Fibroblast of lung (primary cell): ENCODE data around the gene DERL3. TPM values are rescaled to one million over a fixed set of nuclear protein-coding genes. Genes with fewer than 3 reads are reported as not detected.

Source experiments
- DNase-seq, 2 donors: peaks; one replicate each; pipeline versions ENCODE4 v3.0.0 to v3.0.0-alpha.2; 2010; ENCODE audit warnings: low read depth in 2 of 2
- H2AFZ ChIP-seq: 2 replicates; pipeline ENCODE4 v1.5.1; 2012; ENCODE audit warnings: low read length, control low read depth, inconsistent platforms
- H3K27ac ChIP-seq: 2 replicates; pipeline ENCODE4 v1.5.1; 2011; ENCODE audit warnings: low read length, control low read depth; ENCODE audit not compliant: insufficient read depth
- H3K27me3 ChIP-seq: 2 replicates; pipeline ENCODE4 v1.5.1; 2011; ENCODE audit warnings: mild to moderate bottlenecking, low read length; ENCODE audit not compliant: control insufficient read depth, insufficient read depth
- H3K36me3 ChIP-seq: 2 replicates; pipeline ENCODE4 v1.5.1; 2011; ENCODE audit warnings: low read length; ENCODE audit not compliant: control insufficient read depth, insufficient read depth
- H3K4me1 ChIP-seq: 2 replicates; pipeline ENCODE4 v1.5.1; 2011; ENCODE audit warnings: low read length; ENCODE audit not compliant: control insufficient read depth, insufficient read depth; ENCODE audit errors: extremely low read depth
- H3K4me2 ChIP-seq: 2 replicates; pipeline ENCODE4 v1.5.1; 2011; ENCODE audit warnings: low read length, control low read depth; ENCODE audit not compliant: insufficient read depth; ENCODE audit errors: extremely low read depth
- H3K4me3 ChIP-seq, 4 experiments: fragments of 200-600 bp in 1 of 4; sonication (generic) in 1 of 4; replicated peaks in 1 of 4; 2 replicates each; pipeline ENCODE4 v1.5.1; 2011 to 2016; ENCODE audit warnings: low read length in 4 of 4, low read depth in 3 of 4, mild to moderate bottlenecking in 3 of 4, control low read depth in 2 of 4, inconsistent platforms in 1 of 4, mixed read lengths in 1 of 4; ENCODE audit not compliant: insufficient read depth in 1 of 4; ENCODE audit errors: control extremely low read depth in 1 of 4
- H3K79me2 ChIP-seq: 2 replicates; pipeline ENCODE4 v1.5.1; 2012; ENCODE audit warnings: mild to moderate bottlenecking, low read length, inconsistent platforms; ENCODE audit not compliant: control insufficient read depth, insufficient read depth
- H3K9ac ChIP-seq: 2 replicates; pipeline ENCODE4 v1.5.1; 2011; ENCODE audit warnings: mild to moderate bottlenecking, low read length, control low read depth; ENCODE audit not compliant: insufficient read depth
- H3K9me3 ChIP-seq: 2 replicates; pipeline ENCODE4 v1.5.1; 2012; ENCODE audit warnings: low read depth, low read length; ENCODE audit not compliant: control insufficient read depth, insufficient read depth
- H4K20me1 ChIP-seq: 2 replicates; pipeline ENCODE4 v1.5.1; 2011; ENCODE audit warnings: low read length; ENCODE audit not compliant: control insufficient read depth, insufficient read depth; ENCODE audit errors: extremely low read depth
- EZH2 ChIP-seq: IDR thresholded peaks from 2 replicates; pipeline ENCODE4 v1.5.1; 2012; ENCODE audit warnings: low read length, control low read depth, mild to moderate bottlenecking; ENCODE audit errors: missing control alignments
- polyA plus RNA-seq, 2 donors: library from polyadenylated mRNA; depleted of rRNA in 1 of 2; stranded (reverse) in 1 of 2; unstranded in 1 of 2; fragments of >200 nt; gene quantifications; 2 replicates each; pipeline ENCODE4 v1.2.1, GENCODE V29; 2011 to 2012; ENCODE audit warnings: missing spikeins in 1 of 2
- total RNA-seq: library from RNA; depleted of rRNA; stranded (reverse); fragments of >200 nt; gene quantifications from 2 replicates; pipeline ENCODE4 v1.2.1, GENCODE V29; 2014
- TF ChIP-seq, protein P1 (sequence below), 2 donors: IDR thresholded peaks in 1 of 2; conservative IDR thresholded peaks in 1 of 2; 1 replicate in 1 of 2; 2 replicates in 1 of 2; pipeline ENCODE4 v1.5.1; 2011 to 2012; ENCODE audit warnings: low read length in 2 of 2, control low read depth in 1 of 2, inconsistent platforms in 1 of 2, low read depth in 1 of 2, mild to moderate bottlenecking in 1 of 2

The DERL3 gene
- total and polyA plus RNA-seq, 2 donors (not counting 1 experiment from before 2014, with no cell fraction given): 0.42 to 0.50 TPM

DNA sequence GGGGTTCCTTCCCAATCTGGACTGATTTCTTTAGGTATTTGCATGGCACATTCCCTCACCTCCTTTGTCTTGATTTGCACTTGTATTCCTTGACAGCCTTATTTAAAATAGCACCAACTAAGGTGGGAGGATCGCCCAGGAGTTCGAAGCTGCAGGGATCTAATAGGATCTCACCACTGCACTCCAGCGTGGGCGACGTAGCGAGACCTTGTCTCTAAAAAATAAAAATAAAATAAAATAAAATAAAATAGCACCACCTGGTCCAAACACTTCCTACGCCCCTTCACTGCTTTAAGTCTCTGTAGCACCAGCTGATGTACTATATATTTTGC, 19.6 kb upstream of the DERL3 start:
- Histone ChIP-seq H3K4me2 (peak overlapping the region; percentile 100), H3K9me3 (no peaks in the 10 kb centered on the region), H3K4me3 (peak overlapping the region; percentile 85 to 95 (median 90)), H2AFZ (peak overlapping the region; percentile 95), H3K9ac (no peak overlapping the region), H3K79me2 (no peaks in the 10 kb centered on the region), H3K27me3 (no peaks in the 10 kb centered on the region), H4K20me1 (no peaks in the 10 kb centered on the region), H3K4me1 (peaks cover 6% of the 10 kb centered on the region), H3K27ac (no peak overlapping the region), H3K36me3 (no peaks in the 10 kb centered on the region)
- no peak for DNase-seq
- TF ChIP-seq EZH2: no peak
- TF ChIP-seq, protein P1, sequence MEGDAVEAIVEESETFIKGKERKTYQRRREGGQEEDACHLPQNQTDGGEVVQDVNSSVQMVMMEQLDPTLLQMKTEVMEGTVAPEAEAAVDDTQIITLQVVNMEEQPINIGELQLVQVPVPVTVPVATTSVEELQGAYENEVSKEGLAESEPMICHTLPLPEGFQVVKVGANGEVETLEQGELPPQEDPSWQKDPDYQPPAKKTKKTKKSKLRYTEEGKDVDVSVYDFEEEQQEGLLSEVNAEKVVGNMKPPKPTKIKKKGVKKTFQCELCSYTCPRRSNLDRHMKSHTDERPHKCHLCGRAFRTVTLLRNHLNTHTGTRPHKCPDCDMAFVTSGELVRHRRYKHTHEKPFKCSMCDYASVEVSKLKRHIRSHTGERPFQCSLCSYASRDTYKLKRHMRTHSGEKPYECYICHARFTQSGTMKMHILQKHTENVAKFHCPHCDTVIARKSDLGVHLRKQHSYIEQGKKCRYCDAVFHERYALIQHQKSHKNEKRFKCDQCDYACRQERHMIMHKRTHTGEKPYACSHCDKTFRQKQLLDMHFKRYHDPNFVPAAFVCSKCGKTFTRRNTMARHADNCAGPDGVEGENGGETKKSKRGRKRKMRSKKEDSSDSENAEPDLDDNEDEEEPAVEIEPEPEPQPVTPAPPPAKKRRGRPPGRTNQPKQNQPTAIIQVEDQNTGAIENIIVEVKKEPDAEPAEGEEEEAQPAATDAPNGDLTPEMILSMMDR (conservative IDR thresholded peaks at IDR 0.05 in 1 of 2, IDR thresholded peaks at IDR 0.05 in 1 of 2; ENCODE audit: low read depth in 1 of 2, low read length in 2 of 2): no peak

DNA sequence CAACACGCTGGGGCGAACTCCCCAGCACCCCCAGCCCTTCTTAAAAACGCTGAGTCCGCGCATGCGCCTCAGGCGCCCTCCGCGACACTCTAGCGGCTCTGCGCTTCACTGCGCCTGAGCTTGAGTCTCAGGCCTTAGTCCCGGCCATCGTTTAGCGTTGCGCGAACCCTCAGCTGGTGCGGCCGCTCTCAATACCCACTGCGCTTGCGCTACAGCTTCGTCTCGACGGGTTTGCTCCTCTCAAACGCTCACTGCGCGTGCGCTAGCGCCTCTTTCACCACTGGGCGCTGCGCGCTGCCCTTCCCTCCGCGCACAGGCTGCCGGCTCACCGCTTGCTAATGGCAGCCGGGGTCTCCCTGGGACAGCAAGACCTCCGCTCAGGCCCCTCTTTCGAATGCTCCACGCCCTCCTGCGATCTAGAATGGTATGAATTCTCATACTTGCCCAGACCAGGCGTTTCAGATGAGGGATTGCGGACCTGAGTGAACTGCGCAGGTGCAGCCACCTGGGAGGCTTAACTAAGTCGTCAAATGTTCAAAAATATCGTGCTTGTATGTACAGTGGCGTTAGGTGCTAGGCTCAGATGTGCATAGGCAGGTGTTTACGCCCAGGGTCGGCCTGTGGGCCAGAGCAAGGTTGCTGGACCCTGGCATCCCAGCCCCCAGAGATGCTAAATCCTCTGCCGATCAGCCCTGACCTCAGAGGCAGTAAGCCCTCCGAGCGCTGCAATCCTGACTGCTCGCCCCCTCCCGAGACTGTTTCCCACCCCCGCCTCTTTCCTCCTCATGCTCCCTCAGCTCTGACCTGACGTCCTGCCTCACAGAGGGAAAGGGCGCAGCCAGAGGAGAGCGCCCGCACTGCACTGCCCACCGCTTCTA, 19.0 kb upstream of the DERL3 start, which contains the start of gene SLC2A11:
Gene SLC2A11 (plus strand): TSS at position 270 of the 878 bp plus-strand sequence. CDS start 125 bp downstream, at position 395.
- H3K27ac ChIP-seq: peak within 1 kb of the TSS; percentile 61
- H3K27me3 ChIP-seq: no peaks in the 10 kb centered on the region
- peaks cover 6% of the 10 kb centered on the region for H3K4me1 ChIP-seq
- H2AFZ ChIP-seq: peak within 1 kb of the TSS; percentile 97
- peak within 1 kb of the TSS; percentile 100 for H3K4me2 ChIP-seq
- peak; percentile 93 to 97 for DNase-seq
- H3K9ac ChIP-seq: peak within 1 kb of the TSS; percentile 53
- H3K4me3 ChIP-seq: peak within 1 kb of the TSS; percentile 85 to 95 (median 90)
- TF ChIP-seq, protein P1 (conservative IDR thresholded peaks at IDR 0.05 in 1 of 2, IDR thresholded peaks at IDR 0.05 in 1 of 2; ENCODE audit: low read depth in 1 of 2, low read length in 2 of 2): peak in 1 of 2 donors; percentile 40
- TF ChIP-seq EZH2: no peak
- H4K20me1 ChIP-seq: no peaks in the 10 kb centered on the region
- no peaks in the 10 kb centered on the region for H3K36me3 ChIP-seq
- H3K9me3 ChIP-seq: no peaks in the 10 kb centered on the region
- H3K79me2 ChIP-seq: no peaks in the 10 kb centered on the region

DNA sequence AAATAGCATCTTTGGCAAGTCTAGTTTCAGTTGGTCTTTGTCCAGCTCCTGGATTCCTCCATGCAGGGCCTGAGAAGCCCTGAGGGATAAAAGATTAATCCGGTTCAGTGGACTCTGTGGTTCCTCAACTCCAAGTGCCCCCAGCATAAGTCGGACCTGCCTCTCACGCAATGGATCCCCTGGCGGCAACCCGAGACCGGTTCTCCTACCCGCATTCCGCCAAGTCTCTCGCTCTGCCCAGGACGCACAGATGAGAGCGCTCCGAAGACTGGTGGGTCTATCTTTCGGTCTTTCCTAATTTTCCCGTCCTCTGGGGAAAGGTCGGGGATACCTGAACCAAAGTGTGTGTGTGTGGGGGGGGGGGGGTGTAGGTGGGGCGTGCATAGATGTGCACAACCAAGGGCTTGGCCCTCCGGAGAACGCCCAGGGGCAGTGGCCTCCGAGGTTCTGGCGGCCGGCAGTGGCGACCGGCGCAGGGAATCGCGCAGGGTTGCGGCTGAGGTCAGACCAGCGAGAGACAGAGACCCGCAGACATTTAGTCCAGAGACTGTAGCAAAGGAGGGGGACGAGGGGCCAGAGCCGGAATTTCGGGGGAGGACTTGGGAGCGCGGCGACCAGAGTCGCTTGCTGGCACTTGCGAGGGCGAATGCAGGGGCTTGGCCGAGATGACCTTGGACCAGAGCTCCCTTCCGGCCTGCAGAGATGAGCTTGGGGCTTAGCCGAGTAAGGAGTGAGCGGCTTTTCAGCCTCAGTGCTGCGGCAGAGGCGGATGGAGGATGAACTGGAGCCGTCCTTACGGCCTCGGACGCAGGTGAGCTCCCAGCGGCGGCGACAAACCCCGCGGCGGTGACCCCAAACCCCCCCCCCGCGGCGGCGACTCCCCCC, 18.2 kb upstream of the DERL3 start:
- no peaks in the 10 kb centered on the region for H3K36me3 ChIP-seq
- no peaks in the 10 kb centered on the region for H3K27me3 ChIP-seq
- no peaks in the 10 kb centered on the region for H4K20me1 ChIP-seq
- H2AFZ ChIP-seq: peak overlapping the region; percentile 97
- H3K4me1 ChIP-seq: peaks cover 6% of the 10 kb centered on the region
- H3K9ac ChIP-seq: peak overlapping the region; percentile 53
- TF ChIP-seq, protein P1 (conservative IDR thresholded peaks at IDR 0.05 in 1 of 2, IDR thresholded peaks at IDR 0.05 in 1 of 2; ENCODE audit: low read depth in 1 of 2, low read length in 2 of 2): peak in 1 of 2 donors; percentile 23
- no peak for TF ChIP-seq EZH2
- peak overlapping the region; percentile 93 for H3K4me2 ChIP-seq
- no peaks in the 10 kb centered on the region for H3K79me2 ChIP-seq
- no peaks in the 10 kb centered on the region for H3K9me3 ChIP-seq
- peak overlapping the region; percentile 43 for H3K27ac ChIP-seq
- peak; percentile 31 to 64 for DNase-seq
- peak overlapping the region; percentile 63 to 92 (median 78) for H3K4me3 ChIP-seq
